ENCODE measurements around the gene LRRC1.

- TF ChIP-seq CTCF (tag by site-specific recombination; IDR thresholded peaks at IDR 0.05) (no peak), ZNF530 (tag by site-specific recombination; IDR thresholded peaks at IDR 0.05; ENCODE audit: low read depth) (no peak), ZNF184 (tag by site-specific recombination; IDR thresholded peaks at IDR 0.05) (no peak), KLF7 (tag by site-specific recombination; IDR thresholded peaks at IDR 0.05; ENCODE audit: borderline replicate concordance) (no peak)
These were observed 38.4 kb upstream of the LRRC1 start for GRCh38 chr6:53756396-53756795.

All from HEK293 (cell line).